HG02852 (cell line): ENCODE results near the gene BCAR1.
"Not testable (repeated sequence)": the region's sequence is repeated elsewhere in the genome, so short reads cannot be mapped to it uniquely, and the experiment has no call there.

ENCODE experiments used
- ATAC-seq: cut with Tn5 transposase; IDR thresholded peaks from one replicate; pipeline ENCODE4 v1.9.1; 2021; ENCODE audit warnings: mild to moderate bottlenecking, moderate library complexity; ENCODE audit not compliant: unreplicated experiment

The BCAR1 gene

GRCh38 chr16:75225678-75226515, 25.5 kb downstream of the BCAR1 start:
- ATAC-seq = no peak

- ATAC-seq = no peak
Measured at GRCh38 chr16:75225092-75225491, 26.3 kb downstream of the BCAR1 start.

DNA sequence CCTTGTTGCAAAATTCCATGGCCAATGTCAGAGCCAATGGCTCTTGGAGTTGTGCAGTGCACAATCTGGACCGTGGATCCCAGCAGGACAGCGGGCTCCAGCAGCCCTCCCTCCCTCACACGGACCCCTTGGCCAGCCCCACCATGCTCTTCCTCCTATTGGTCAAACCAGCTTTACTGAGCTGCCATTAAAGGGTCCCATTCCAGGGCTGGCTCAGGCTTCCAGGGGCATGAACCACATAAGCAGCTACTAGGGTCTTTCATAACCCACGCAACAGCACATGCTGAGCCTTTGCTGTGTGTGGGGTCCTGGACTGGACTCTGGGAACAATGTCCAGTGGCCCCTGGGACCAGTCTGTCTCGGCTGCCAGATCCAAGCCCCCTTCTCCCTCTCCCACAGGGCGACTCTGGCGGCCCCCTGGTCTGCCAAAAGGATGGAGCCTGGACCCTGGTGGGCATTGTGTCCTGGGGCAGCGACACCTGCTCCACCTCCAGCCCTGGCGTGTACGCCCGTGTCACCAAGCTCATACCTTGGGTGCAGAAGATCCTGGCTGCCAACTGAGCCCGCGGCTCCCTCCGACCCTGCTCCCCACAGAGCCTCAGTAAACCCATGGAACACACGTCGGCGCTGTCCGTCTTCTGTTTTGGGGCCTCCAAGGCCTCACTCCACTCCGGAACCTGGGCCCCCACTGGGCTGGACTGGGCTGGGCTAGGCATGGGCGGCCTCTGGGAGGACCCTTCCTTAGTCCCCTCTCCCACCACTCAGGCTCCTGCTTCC, 26.9 kb downstream of the BCAR1 start:
- no peak for ATAC-seq

DNA sequence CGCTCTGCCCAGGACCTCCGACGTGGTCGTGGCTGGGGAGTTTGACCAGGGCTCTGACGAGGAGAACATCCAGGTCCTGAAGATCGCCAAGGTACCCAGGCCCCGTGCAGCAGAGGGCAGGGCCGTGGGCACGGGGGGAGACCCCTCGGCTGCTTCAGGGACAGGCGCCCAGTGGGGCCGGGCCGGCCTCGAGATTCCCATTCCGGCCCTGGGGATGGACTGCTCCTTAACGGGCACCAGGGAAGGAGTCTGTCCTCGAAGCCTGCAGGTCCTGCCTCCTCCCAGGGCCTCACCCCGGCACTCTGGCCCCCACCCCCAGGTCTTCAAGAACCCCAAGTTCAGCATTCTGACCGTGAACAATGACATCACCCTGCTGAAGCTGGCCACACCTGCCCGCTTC, 28.3 kb downstream of the BCAR1 start:
- not testable (repeated sequence) for ATAC-seq

DNA sequence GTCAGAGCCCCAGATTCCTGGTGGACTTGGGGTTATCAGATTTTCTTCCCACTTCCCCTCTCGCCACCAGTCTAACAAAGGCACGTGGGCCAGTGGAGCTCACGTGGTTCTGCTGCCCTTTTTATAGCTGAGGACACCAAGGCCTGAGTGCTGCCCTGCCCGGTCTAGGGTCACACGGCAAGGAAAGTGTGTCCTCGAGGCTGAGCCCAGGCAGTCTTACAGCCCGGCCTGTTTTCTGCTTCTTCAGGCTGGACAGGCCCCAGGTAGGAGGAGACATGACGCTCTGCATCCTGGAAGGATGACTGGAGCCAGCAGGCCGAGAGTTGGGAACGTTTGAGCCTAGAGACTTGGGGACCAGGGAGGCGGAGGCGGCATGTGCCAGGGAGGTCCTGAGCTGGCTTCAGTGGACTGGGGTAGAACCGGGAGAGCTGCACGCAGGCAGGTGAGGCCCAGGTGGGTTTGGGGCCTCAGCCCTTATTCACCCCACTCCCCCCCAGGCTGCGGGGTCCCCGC, 29.1 kb downstream of the BCAR1 start:
- ATAC-seq = no peak

DNA sequence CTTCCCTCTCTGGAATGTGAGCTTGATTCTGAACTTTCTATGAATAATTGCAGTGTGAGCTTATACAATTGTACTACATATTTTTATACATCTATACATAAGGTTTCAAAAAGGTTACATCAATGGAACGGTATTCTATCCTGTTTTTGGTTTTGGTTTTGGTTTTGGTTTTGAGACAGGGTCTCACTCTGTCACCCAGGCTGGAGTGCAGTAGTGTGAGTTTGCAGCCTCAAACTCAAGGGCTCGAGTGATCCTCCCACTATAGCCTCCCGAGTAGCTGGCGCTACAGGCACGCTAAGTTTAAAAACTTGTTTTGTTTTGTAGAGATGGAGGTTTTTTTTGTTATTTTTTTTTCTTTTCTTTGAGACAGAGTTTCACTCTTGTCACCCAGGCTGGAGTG, 31.6 kb downstream of the BCAR1 start:
- no peak for ATAC-seq

DNA sequence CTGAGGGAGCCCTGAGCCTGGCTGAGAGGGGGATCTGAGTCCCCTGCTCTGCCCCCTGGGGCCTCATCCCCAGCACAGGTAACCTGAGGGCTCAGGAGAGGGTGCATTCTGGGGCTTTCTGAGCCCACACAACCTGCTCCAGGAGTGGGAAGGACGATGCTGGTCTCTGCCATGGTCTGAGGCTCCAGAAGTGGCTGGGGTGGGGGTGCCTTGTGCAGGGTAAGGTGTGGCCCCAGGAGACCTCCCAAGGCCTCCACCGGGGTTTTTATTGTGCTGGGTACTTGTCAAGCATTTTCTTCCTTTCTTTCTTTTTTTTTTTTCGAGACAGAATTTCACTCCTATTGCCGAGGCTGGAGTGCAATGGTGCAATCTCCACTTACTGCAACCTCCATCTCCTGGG, 32.3 kb downstream of the BCAR1 start:
- ATAC-seq = no peak

DNA sequence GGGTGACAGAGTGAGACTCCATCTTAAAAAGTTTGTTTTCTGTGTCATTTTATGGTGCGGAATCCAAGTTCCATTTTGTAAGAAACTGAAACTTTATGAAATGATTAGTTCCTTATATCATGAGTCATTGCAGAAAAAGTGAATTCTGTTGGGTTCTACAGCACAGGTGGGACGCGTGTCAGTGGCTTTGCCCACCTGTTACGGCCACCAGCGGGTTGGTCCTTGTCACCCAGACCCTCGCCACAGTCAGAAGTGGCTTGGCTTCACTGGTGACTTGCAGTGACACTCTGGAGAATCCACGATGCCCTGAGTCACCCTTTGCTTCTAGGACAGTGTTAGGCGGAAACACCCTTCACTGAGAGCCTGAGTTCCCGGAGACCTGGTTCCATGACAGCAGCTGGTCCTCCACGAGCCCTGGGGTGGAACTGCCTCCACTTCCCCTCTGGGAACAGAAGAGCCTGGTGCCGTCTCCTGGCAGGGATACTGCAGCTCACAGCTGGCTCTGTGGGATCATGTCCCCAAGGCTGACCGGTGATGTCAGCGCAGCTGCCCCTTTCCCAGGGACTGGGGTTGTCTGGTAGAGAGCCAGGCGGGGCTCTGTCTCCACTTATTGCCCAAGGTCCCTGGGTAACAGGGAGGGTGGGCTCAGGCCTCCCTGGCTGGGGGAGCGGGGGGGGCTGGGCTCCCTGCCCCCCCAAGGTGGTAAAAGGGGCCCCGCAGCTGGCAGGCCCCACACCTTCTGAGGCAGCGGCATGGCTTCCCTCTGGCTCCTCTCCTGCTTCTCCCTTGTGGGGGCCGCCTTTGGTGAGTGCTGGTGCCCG, 33.0 kb downstream of the BCAR1 start, which contains the start of gene CTRB1:
TSS of gene CTRB1 (plus strand) at position 733 of the 821 bp plus-strand sequence. CDS start at position 753, 20 bp downstream.
- ATAC-seq = peak; percentile 79

- ATAC-seq = no peak
Measured at GRCh38 chr16:75217389-75217851, 34.0 kb downstream of the BCAR1 start.

- no peak for ATAC-seq
Measured at GRCh38 chr16:75216576-75216975, 34.8 kb downstream of the BCAR1 start.

DNA sequence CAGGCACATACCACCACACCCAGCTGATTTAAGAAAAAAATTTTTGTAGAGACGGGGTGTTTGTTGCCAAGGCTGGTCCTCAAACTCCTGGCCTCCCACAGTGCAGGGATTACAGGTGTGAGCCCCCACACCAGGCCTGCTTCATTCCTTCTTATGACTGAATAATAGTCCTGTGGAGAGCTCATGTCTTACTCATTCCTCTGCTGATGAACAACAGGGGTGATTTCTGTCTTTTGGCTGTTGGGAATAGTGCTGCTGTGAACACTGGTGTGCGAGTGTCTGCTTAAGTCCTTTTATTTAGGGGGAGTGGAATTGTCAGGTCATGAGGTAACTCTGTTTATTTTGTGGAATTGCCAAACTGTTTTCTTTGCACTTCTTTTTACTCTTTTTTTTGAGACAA, 35.3 kb downstream of the BCAR1 start:
- ATAC-seq = no peak

DNA sequence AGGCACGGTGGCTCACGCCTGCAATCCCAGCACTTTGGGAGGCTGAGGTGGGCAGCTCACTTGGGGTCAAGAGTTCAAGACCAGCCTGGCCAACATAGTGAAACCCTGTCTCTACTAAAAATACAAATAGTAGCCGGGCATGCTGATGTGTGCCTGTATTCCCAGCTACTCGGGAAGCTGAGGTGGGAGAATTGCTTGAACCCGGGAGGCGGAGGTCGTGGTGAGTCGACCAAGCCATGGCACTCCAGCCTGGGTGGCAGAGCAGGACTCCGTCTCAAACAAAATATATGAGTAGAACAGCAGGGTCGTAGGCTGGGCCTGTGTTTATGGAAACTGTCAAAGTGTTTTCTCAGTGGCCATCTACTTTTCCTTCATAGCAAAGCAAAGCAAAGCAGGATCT, 40.1 kb downstream of the BCAR1 start:
- ATAC-seq = not testable (repeated sequence)

GRCh38 chr16:75209944-75210343, 41.5 kb downstream of the BCAR1 start:
- ATAC-seq = no peak

- ATAC-seq = not testable (repeated sequence)
Measured at GRCh38 chr16:75209514-75209913, 41.9 kb downstream of the BCAR1 start.

GRCh38 chr16:75208861-75209505, 42.4 kb downstream of the BCAR1 start:
- no peak for ATAC-seq

DNA sequence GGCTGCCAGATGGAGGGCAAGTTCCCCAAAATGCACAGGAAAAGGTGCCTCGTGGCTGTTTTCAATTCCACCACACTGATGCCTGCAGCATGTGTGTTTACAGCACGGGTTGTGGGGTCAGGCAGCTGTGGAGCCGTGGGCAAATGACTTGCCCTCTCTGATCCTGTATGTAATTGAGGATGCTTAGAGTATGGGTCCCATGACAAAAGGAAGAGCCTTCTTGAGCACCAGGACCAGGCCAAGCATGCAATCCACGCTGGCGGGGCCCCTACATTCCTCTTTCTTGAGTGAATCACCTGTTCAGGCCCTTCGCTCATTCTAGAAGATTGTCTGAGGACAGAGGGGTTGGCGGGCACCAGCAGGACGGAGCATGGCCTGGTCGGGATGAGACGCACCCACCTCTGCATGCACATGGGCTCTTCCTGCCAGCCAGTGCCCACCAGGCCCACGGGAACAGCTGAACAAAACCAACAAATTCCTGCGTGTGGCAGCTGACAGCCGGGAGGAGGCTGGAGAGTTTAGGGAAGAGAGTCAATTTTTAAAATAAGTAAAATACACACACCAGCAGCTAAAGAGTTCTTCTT, 43.1 kb downstream of the BCAR1 start:
- ATAC-seq = no peak

DNA sequence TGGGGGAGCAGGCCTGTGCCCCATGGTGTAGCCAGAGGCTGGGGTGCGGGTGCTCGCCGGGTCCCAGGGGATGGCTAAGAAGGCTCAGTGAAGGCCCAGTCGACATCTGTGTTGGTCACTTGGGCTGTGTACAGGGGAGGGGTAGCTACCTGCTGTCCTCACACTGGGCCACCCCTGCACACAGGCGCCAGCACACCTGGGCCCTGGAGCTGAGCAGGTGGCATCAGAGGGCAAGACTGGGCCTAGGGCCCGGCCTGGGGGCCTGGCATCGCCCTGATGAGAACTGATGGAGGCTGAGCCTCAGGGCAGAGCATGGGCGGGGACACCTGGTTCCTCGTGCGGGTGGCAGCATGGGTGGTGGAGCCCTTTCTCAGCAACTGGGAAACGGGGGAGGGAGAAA, 43.6 kb downstream of the BCAR1 start:
- no peak for ATAC-seq

- no peak for ATAC-seq
Measured at GRCh38 chr16:75206749-75207451, 44.5 kb downstream of the BCAR1 start, which contains the start of gene CTRB2. TSS of gene CTRB2 (minus strand) at chr16:75207161. CDS start at chr16:75207141, 20 bp downstream.
